Prostate gland (tissue), 2 donors: Measurements from ENCODE around the gene FMC1. TPM values are rescaled to one million over a fixed set of nuclear protein-coding genes. Genes with fewer than 3 reads are reported as not detected.
"Not testable (repeated sequence)": the region's sequence is repeated elsewhere in the genome, so short reads cannot be mapped to it uniquely, and the experiment has no call there.

Source experiments
- DNase-seq: peaks from one replicate; pipeline ENCODE4 v3.0.0-alpha.2; 2019; ENCODE audit warnings: low spot score
- H3K27ac ChIP-seq, 2 donors: fragments of 200-600 bp; sonication (generic); 2 replicates each; pipeline ENCODE4 v1.5.1; 2017 to 2019
- H3K27me3 ChIP-seq: fragments of 200-600 bp; sonication (generic); replicated peaks from 2 replicates; pipeline ENCODE4 v1.5.1; 2019; ENCODE audit not compliant: insufficient read depth
- H3K36me3 ChIP-seq, 2 donors: fragments of 200-600 bp; sonication (generic); 1 replicate in 1 of 2; 2 replicates in 1 of 2; pipeline versions ENCODE4 v1.5.1 to v1.8.1; 2017 to 2019
- H3K4me1 ChIP-seq: fragments of 200-600 bp; sonication (generic); replicated peaks from 2 replicates; pipeline ENCODE4 v1.5.1; 2019
- H3K4me3 ChIP-seq, 2 donors: fragments of 200-600 bp; sonication (generic); 2 replicates each; pipeline ENCODE4 v1.5.1; 2017 to 2019
- H3K9me3 ChIP-seq: fragments of 200-600 bp; sonication (generic); 2 replicates; pipeline ENCODE4 v1.5.1; 2017
- CTCF ChIP-seq, 4 experiments: fragments of 200-600 bp in 2 of 4; fragments of 450-650 bp in 2 of 4; sonication (generic) in 2 of 4; IDR thresholded peaks; 1 replicate in 3 of 4; 2 replicates in 1 of 4; pipeline ENCODE4 v1.5.1; 2016 to 2019; ENCODE audit warnings: antibody characterized with exemption in 4 of 4, mild to moderate bottlenecking in 2 of 4, moderate library complexity in 2 of 4
- POLR2A ChIP-seq: fragments of 450-650 bp; IDR thresholded peaks from one replicate; pipeline ENCODE4 v1.6.1; 2016; ENCODE audit warnings: antibody characterized with exemption, mild to moderate bottlenecking
- POLR2AphosphoS5 ChIP-seq: sonication (generic); formaldehyde crosslinking; IDR thresholded peaks from one replicate; pipeline ENCODE4 v1.6.1; 2017; ENCODE audit warnings: antibody characterized with exemption
- WGBS: methylation state at CpG from one replicate; pipeline ENCODE4 v1.1.5; 2018; 5-methylcytosine and 5-hydroxymethylcytosine counted together
- intact Hi-C: fragments of 100-400 bp; cut with DNase I; formaldehyde crosslinking; loops from one replicate; pipeline ENCODE4 v1.14.2; 2022
- total RNA-seq, 2 donors: library from RNA; depleted of rRNA; stranded (reverse); fragments of >200 nt; gene quantifications; one replicate each; pipeline ENCODE4 v1.1.0, GENCODE V29; 2016

The FMC1 gene
- total RNA-seq, 2 donors from 2014 or later: 17.8 to 29.6 TPM

GRCh38 chr7:139317939-139318505, 23.1 kb upstream of the FMC1 start:
- Histone ChIP-seq H3K4me1 (no peaks in the 10 kb centered on the region), H3K27ac (peak overlapping the region; percentile 78 to 88), H3K27me3 (no peaks in the 10 kb centered on the region), H3K4me3 (no peak overlapping the region), H3K9me3 (no peaks in the 10 kb centered on the region), H3K36me3 (no peaks in the 10 kb centered on the region)
- TF ChIP-seq POLR2A (no peak), POLR2AphosphoS5 (peak; percentile 84)
- intact Hi-C loops: no loop called here
- 38% methylated on average over 5 of the region's 5 CpGs for WGBS
- DNase-seq: peak; percentile 41

- no peaks in the 10 kb centered on the region for H3K36me3 ChIP-seq
- no peak for DNase-seq
- intact Hi-C loops: no loop called here
These were observed 19.9 kb upstream of the FMC1 start for GRCh38 chr7:139321071-139321745.

GRCh38 chr7:139324709-139325108, 16.4 kb upstream of the FMC1 start:
- H3K27me3 ChIP-seq, intact Hi-C loops, H3K36me3 ChIP-seq, H3K4me1 ChIP-seq, H3K27ac ChIP-seq, H3K9me3 ChIP-seq, DNase-seq, H3K4me3 ChIP-seq: not testable (repeated sequence)
- WGBS: 96% methylated on average over 11 of the region's 11 CpGs

More at GRCh38 chr7:139321071-139321745, 19.9 kb upstream of the FMC1 start:
- no peak overlapping the region for H3K4me3 ChIP-seq
- H3K27ac ChIP-seq: no peak overlapping the region
- H3K27me3 ChIP-seq: no peaks in the 10 kb centered on the region
- H3K4me1 ChIP-seq: no peaks in the 10 kb centered on the region
- H3K9me3 ChIP-seq: no peaks in the 10 kb centered on the region
- WGBS: 72% methylated on average over 11 of the region's 11 CpGs
- TF ChIP-seq CTCF (IDR thresholded peaks at IDR 0.05): peak in 3 of 4 experiments; percentile 23 to 63 (median 38)
- no peak for TF ChIP-seq POLR2A
- TF ChIP-seq POLR2AphosphoS5: peak; percentile 20

GRCh38 chr7:139328375-139328774, 12.8 kb upstream of the FMC1 start:
- no peak overlapping the region for H3K4me3 ChIP-seq
- no peaks in the 10 kb centered on the region for H3K36me3 ChIP-seq
- 69% methylated on average over 2 of the region's 2 CpGs for WGBS
- intact Hi-C loops: no loop called here
- H3K27ac ChIP-seq: no peak overlapping the region
- no peaks in the 10 kb centered on the region for H3K4me1 ChIP-seq
- no peaks in the 10 kb centered on the region for H3K27me3 ChIP-seq
- TF ChIP-seq POLR2A (no peak), POLR2AphosphoS5 (no peak), CTCF (IDR thresholded peaks at IDR 0.05) (no peak)
- no peaks in the 10 kb centered on the region for H3K9me3 ChIP-seq
- no peak for DNase-seq

- TF ChIP-seq POLR2A (no peak), CTCF (IDR thresholded peaks at IDR 0.05) (no peak)
- Histone ChIP-seq H3K4me1 (no peaks in the 10 kb centered on the region), H3K36me3 (no peaks in the 10 kb centered on the region), H3K27me3 (no peaks in the 10 kb centered on the region), H3K4me3 (no peak overlapping the region), H3K9me3 (no peaks in the 10 kb centered on the region), H3K27ac (no peak overlapping the region)
- no peak for DNase-seq
- 78% methylated on average over 2 of the region's 2 CpGs for WGBS
- intact Hi-C loops: no loop called here
These were observed 12.0 kb upstream of the FMC1 start for GRCh38 chr7:139329119-139329518.
